Stomach (tissue), 9 donors: ENCODE results near the gene ERG28. TPM values are rescaled to one million over a fixed set of nuclear protein-coding genes. Genes with fewer than 3 reads are reported as not detected.

Experiments used
- DNase-seq, 2 donors: peaks; one replicate each; pipeline versions ENCODE4 v3.0.0 to v3.0.0-alpha.2; 2013 to 2019
- H3K27ac ChIP-seq, 5 donors: fragments of 200-600 bp in 4 of 5; sonication (generic) in 4 of 5; one replicate each; pipeline ENCODE4 v1.5.1; 2013 to 2019; ENCODE audit warnings: mild to moderate bottlenecking in 1 of 5, moderate library complexity in 1 of 5
- H3K27me3 ChIP-seq, 3 donors: fragments of 200-600 bp; sonication (generic); one replicate each; pipeline ENCODE4 v1.5.1; 2017 to 2019; ENCODE audit warnings: mixed run types in 1 of 3
- H3K36me3 ChIP-seq, 4 donors: fragments of 200-600 bp; sonication (generic); 1 replicate in 3 of 4; 2 replicates in 1 of 4; pipeline ENCODE4 v1.5.1; 2016 to 2019
- H3K4me1 ChIP-seq, 4 donors: fragments of 200-600 bp; sonication (generic); one replicate each; pipeline ENCODE4 v1.5.1; 2016 to 2019
- H3K4me3 ChIP-seq, 4 donors: fragments of 200-600 bp; sonication (generic) in 3 of 4; one replicate each; pipeline ENCODE4 v1.5.1; 2016 to 2019; ENCODE audit warnings: mild to moderate bottlenecking in 1 of 4
- H3K9me3 ChIP-seq, 4 donors: fragments of 200-600 bp; sonication (generic); one replicate each; pipeline ENCODE4 v1.5.1; 2016 to 2019
- CTCF ChIP-seq, 7 experiments: fragments of 450-650 bp in 4 of 7; fragments of 200-600 bp in 3 of 7; sonication (generic) in 3 of 7; IDR thresholded peaks; one replicate each; pipeline ENCODE4 v1.5.1; 2016 to 2019; ENCODE audit warnings: antibody characterized with exemption in 7 of 7, control low read depth in 2 of 7, mild to moderate bottlenecking in 1 of 7
- EP300 ChIP-seq: sonication (generic); formaldehyde crosslinking; IDR thresholded peaks from one replicate; pipeline ENCODE4 v1.6.1; 2017; ENCODE audit warnings: antibody characterized with exemption
- POLR2A ChIP-seq, 4 donors: fragments of 450-650 bp; IDR thresholded peaks; one replicate each; pipeline ENCODE4 v1.6.1; 2016; ENCODE audit warnings: antibody characterized with exemption in 4 of 4, control low read depth in 2 of 4, mild to moderate bottlenecking in 1 of 4, moderate library complexity in 1 of 4
- POLR2AphosphoS5 ChIP-seq, 3 donors: sonication (generic); formaldehyde crosslinking; IDR thresholded peaks; one replicate each; pipeline ENCODE4 v1.6.1; 2016; ENCODE audit warnings: antibody characterized with exemption in 3 of 3
- WGBS, 5 donors: extraction: QIAGEN DNeasy Blood & Tissue Kit in 3 of 5; methylation state at CpG; one replicate each; pipeline versions ENCODE4 v1.1.5 to v1.1.7; 2013 to 2018; 5-methylcytosine and 5-hydroxymethylcytosine counted together
- intact Hi-C: fragments of 100-400 bp; cut with DNase I; formaldehyde crosslinking; loops from one replicate; pipeline ENCODE4 v1.15.1; 2023; ENCODE audit warnings: low total_unique reads
- polyA plus RNA-seq, 3 donors: library from polyadenylated mRNA; stranded (reverse); fragments of 200-250 nt; gene quantifications; one replicate each; pipeline ENCODE4 v1.2.3, GENCODE V29; 2013
- total RNA-seq, 5 donors: library from RNA; depleted of rRNA; stranded (reverse); fragments of >200 nt; gene quantifications; one replicate each; pipeline versions ENCODE4 v1.1.0 to v1.2.3, GENCODE V29; 2014 to 2016
- donor health status: healthy with polysubstance abuse.
- donor health status: Bipolar disorder and iron deficiency.
- donor health status: healthy.

ERG28 gene
- total and polyA plus RNA-seq, 8 donors = 3.3 to 24.3 (median 10.3) TPM; not detected in 2

DNA sequence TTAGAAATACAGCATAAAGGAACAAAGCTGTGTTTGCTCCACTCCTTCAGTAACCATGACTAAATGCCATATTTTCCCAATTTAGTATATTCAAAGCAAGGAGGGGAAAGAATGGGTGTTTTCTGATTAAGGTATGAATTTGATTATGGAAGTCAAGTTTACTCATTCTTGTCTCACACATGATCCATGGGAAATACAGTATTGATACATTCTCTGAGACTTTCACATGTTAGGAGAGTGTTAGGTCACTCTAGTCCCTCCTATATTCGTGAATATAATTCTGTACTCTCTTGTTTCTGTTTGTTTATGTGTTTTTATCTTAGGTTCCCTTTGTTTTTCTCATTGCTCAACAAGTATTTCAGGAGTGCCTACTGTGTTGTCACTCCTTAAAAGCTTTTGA is 42.8 kb upstream of the ERG28 start:
- intact Hi-C loops = loop anchor here (10.0 kb wide), 1 partner anchor 81 kb away; no protein-coding TSS in a partner anchor
- Histone ChIP-seq H3K27ac (peak overlapping the region in 1 of 5 donors; percentile 45), H3K27me3 (no peaks in the 10 kb centered on the region), H3K4me1 (peaks cover 0 to 18% (median 5%) of the 10 kb centered on the region in 4 donors), H3K36me3 (peaks cover 0 to 58% (median 38%) of the 10 kb centered on the region in 4 donors), H3K4me3 (no peak overlapping the region), H3K9me3 (no peaks in the 10 kb centered on the region)
- DNase-seq = no peak
- 58 to 78% (median 65%) methylated on average over 1 of the region's 1 CpG for WGBS, 5 donors
- TF ChIP-seq POLR2A (IDR thresholded peaks at IDR 0.05) (no peak), EP300 (no peak), CTCF (IDR thresholded peaks at IDR 0.05) (no peak), POLR2AphosphoS5 (IDR thresholded peaks at IDR 0.05) (no peak)

GRCh38 chr14:75702616-75703261 is 42.1 kb upstream of the ERG28 start:
- Histone ChIP-seq H3K4me3 (no peak overlapping the region), H3K36me3 (peaks cover 0 to 58% (median 38%) of the 10 kb centered on the region in 4 donors), H3K27me3 (no peaks in the 10 kb centered on the region), H3K9me3 (no peaks in the 10 kb centered on the region), H3K27ac (peak overlapping the region in 1 of 5 donors; percentile 45), H3K4me1 (peaks cover 0 to 18% (median 5%) of the 10 kb centered on the region in 4 donors)
- intact Hi-C loops = loop anchor here (10.0 kb wide), 1 partner anchor 82 kb away; no protein-coding TSS in a partner anchor
- TF ChIP-seq CTCF (IDR thresholded peaks at IDR 0.05) = no peak
- no peak for TF ChIP-seq POLR2AphosphoS5 (IDR thresholded peaks at IDR 0.05)
- no peak for TF ChIP-seq EP300
- no peak for TF ChIP-seq POLR2A (IDR thresholded peaks at IDR 0.05)
- 84 to 96% (median 87%) methylated on average over 3 of the region's 3 CpGs for WGBS, 5 donors
- DNase-seq = no peak

DNA sequence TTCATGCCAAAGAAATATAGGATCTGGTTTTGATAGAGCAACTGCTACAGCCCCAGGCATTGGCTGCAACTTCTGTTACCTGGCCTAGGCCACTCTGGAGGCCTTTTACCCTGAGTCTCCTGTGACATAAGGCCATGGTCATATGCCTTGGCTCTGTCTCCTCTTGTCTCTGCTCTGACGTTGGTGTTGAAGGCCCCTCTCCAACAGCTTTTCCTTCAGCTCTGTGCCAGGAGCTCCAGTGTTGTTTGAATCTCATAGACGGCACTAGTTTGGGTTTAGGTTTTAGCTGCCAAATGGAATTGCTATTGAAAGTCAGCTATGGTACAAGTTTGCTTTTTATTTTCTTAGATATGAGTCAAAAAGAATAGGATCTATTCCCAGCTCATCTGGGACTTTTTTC is 41.4 kb upstream of the ERG28 start:
- intact Hi-C loops = loop anchor here (10.0 kb wide), 1 partner anchor 83 kb away; no protein-coding TSS in a partner anchor
- no peak for TF ChIP-seq EP300
- WGBS, 5 donors = 43 to 80% (median 62%) methylated on average over 2 of the region's 2 CpGs

GRCh38 chr14:75700295-75700694 is 39.6 kb upstream of the ERG28 start:
- intact Hi-C loops = loop anchor here (10.0 kb wide), 1 partner anchor 85 kb away; no protein-coding TSS in a partner anchor

More for the DNA sequence above, 41.4 kb upstream of the ERG28 start:
- no peak for DNase-seq
- H3K27me3 ChIP-seq = no peaks in the 10 kb centered on the region
- peak overlapping the region in 1 of 5 donors; percentile 45 for H3K27ac ChIP-seq
- no peak overlapping the region for H3K4me3 ChIP-seq
- H3K9me3 ChIP-seq = no peaks in the 10 kb centered on the region
- H3K4me1 ChIP-seq = peaks cover 0 to 18% (median 5%) of the 10 kb centered on the region in 4 donors
- H3K36me3 ChIP-seq = peaks cover 0 to 60% (median 40%) of the 10 kb centered on the region in 4 donors

More at GRCh38 chr14:75700295-75700694, 39.6 kb upstream of the ERG28 start:
- H3K36me3 ChIP-seq = peaks cover 2 to 59% (median 49%) of the 10 kb centered on the region in 4 donors
- WGBS, 5 donors = 87 to 98% (median 92%) methylated on average over 6 of the region's 6 CpGs
- no peak overlapping the region for H3K4me3 ChIP-seq
- DNase-seq = no peak
- H3K4me1 ChIP-seq = peaks cover 0 to 15% (median 5%) of the 10 kb centered on the region in 4 donors
- TF ChIP-seq POLR2A (IDR thresholded peaks at IDR 0.05) (no peak), CTCF (IDR thresholded peaks at IDR 0.05) (no peak), EP300 (no peak), POLR2AphosphoS5 (IDR thresholded peaks at IDR 0.05) (no peak)
- peaks cover 0 to 4% (median under 1%) of the 10 kb centered on the region in 4 donors for H3K9me3 ChIP-seq
- no peak overlapping the region for H3K27ac ChIP-seq
- no peaks in the 10 kb centered on the region for H3K27me3 ChIP-seq
